ENCODE measurements around the gene CCDC195.
"Not testable (repeated sequence)": the region's sequence is repeated elsewhere in the genome, so short reads cannot be mapped to it uniquely, and the experiment has no call there.

The CCDC195 gene

DNA sequence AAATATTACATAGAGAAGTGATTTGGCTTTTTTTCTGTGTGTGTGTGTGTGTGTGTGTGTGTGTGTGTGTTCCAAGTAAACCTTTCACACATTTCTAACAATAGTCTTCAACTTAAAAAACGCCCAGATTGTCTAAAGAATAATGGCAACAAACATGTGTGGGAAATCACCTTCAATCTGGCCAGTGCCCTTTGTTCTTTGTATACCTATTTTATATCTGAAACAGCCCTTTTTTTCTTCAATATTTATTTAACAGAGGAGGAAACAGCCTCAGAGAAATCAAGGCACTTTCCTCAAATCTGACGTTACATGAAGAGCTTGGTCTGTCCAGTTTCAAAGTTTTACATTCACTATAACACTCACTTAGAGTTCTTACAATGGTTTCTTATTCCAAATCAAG, 25.3 kb downstream of the CCDC195 start:
- no peak for DNase-seq

DNA sequence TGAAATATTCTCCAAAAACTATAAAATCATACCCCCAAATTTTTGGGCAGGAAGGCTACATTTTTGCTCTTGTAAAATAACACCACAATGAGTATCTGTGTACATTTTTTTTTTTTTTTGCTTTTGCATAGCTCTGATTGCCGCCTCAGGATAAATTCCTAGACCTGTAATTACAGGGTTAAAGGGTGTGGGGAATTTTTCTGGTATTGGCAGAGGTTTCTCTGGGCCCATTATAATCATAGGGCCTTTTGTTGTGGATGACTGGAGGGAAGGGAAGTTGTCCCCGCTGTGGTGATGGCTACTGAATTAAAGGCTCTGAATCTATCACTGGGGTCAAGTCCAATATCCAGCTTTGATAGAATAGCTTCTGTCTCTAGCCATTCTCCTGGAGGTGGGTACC, 26.6 kb downstream of the CCDC195 start:
- DNase-seq: peak in 2 of 3 experiments; percentile 32 to 71

DNA sequence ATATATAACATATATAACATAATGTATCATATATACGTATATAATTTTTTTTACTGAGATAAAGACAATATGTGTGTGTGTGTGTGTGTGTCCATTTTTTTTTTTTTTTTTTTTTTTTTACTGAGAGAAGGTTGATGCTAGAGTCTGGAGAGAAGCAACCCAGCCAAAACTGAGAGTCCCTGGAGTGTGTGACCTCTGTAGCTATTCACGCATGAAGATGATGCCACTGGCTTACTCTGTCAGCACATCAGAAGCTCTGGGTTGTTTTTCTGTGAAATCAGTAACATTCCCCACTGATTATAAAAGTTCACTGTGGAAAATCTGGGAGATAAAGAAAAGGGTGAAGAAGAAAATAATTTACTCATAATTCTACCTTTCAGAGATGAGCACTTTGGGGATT, 27.2 kb downstream of the CCDC195 start:
- no peak for DNase-seq

DNA sequence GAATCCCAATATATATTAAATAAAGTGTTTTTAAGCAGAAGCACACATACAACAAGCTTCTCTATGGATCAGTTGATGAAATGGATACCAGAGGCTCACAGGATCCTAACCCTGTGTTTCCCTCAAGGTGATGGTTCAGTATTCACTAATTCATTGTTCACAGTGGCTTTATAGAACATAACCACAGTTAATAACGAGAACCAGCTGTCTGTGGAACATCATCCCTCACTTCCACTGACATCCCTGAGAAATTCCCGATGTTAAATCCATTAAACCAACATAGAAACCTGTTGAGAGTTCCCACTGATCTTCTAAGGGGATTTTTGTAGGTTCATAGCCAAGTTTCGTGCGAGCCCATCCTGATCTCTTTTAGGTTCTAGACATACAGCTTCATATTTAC, 29.0 kb downstream of the CCDC195 start:
- DNase-seq: no peak

DNA sequence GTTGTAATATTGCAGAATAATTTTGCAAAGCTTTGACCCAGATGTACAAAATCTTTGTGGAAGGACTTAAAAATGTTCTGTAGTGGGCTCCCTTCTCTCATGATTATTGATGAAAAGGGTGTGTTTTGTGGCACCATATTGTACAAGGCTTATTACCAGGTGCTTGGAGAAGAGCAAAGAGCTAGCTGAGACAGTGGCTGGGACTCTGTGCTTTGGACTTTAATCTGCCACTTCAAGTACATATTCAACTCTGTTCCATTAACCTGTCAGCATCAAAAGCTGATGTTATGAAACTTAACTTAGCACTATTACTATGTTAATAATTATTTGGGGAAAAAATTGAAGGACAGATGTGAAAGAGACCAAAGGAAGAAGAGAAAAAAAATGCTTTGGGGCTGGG, 31.0 kb downstream of the CCDC195 start:
- no peak for DNase-seq

DNA sequence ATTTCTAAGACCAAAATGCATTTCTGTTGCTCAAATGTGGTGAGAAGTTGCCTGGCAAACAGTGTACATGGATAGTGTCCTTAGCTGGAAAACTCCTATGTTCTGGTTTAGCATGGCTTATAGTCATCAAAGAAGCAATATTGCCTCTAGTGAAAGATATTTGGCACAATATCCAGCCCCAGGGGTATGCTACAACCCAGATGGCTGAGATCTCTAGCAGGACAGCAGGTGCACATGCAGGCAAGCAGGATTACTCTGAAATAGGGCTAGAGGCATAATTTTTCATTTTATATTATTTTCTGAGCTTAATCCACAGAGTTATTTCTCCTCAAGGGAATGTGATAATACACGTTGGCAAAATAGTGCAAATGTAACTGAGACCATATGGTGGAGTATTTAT, 34.0 kb downstream of the CCDC195 start:
- peak in 1 of 3 experiments; percentile 6 for DNase-seq

DNA sequence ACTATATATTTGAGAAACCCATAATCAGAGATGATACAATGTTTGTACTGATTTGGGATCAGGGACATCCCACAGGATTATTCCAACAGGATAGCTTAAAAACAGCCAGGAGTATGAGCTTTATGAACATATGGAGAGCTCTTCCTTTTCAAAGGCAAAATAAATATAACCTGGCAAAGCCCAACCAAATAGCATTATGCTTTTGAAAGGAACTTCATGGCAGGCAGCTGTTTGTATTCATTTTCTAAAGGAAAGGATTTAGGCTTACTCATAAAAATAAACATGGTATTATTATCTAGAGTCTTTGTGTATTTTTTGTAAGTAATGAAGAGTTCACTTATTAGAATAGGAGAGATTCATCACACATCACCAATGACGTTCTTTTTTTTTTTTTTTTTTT, 44.4 kb downstream of the CCDC195 start:
- peak in 1 of 3 experiments; percentile 6 for DNase-seq

DNA sequence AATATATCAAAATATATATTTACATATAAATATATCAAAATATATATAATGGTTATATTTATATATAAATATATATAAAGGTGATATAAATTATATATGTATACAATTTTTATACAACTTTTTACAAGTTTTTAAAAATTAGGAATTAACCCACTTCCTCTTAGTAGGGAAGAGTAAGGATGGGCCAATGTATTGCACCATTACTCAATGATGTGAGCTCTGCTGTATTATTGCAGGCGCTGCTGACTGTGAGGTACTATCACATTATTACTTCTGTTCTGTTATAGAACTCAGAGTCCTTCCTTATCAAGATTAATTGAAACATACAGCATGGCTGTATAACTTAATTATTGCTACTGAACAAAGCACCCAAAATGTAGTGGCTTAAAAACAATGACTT, 46.0 kb downstream of the CCDC195 start:
- DNase-seq: no peak

DNA sequence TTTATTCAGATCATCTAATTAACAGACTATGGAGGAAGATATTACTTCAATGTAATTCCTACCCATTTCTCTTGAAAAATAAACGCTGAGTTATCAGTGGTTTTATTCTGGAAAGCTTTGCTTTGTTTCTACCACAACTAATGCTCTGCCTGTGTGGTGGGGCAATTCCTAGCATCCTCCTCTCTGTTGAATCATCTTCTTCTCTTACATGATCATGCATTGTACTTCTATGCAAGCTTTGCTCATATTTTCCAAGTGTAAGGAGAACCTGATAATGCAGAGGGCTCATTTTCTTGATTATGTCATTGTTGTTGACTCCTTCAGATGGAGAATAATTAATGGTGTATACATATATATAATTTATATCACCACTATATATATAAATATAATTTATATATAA, 46.7 kb downstream of the CCDC195 start:
- DNase-seq: no peak

DNA sequence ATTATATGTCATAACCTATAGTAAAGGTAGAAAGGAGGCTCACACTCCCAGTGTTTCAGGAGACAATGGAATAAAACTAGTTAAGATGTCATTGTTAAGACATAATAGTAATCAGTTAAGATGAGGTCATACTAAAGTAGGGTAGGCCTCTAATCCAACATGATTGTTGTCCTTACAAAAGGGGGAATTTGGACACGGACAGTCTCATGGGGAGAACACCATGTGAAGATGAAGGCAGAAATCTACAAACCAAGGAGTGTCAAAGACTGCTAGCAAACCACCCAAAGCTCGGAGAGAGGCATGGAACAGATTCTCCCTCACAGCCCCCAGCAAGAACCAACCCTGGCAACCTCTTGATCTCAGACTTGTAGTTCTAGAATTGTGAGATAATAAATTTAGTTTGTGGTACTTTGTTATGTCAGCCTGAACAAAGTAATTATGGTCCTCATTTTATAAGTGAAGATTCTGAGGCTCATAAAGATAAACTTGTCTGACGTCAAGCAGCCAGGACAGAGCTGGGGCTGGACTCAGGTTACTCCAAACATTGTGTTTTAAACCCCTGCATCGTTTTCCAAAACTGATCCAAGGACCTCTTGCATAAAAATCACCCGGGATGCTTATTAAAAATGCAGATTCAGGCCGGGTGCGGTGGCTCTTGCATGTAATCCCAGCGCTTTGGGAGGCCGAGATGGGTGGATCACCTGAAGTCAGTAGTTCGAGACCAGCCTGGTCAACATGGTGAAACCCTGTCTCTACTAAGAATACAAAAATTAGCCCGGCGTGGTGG, 47.8 kb downstream of the CCDC195 start:
- DNase-seq: peak in 1 of 3 experiments; percentile 27

DNA sequence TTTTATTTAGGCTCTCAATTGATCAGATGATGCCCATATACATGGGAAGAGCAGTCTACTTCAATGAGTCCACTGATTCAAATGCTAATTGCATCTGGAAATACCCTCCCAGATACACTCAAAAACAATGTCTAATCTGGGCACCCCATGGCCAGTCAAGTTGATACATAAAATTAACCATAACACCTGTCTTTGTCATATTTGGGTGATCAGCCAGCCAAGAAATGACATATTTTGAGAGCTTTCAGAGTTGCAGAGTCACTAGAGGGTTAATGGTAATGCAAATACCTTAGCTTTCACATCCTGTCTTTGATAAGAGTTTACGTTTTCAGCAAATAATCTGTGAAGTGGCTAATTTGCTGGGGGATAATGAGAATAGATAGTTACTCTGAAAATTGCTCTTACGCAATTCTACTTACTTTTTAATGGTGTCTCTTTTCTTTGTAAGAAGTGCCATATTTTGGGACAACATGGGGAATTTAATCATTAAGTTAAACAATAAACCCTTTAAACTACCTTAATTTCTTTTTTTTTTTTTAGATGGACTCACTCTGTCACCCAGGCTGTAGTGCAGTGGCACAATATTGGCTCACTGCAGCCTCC, 49.1 kb downstream of the CCDC195 start:
- no peak for DNase-seq

DNA sequence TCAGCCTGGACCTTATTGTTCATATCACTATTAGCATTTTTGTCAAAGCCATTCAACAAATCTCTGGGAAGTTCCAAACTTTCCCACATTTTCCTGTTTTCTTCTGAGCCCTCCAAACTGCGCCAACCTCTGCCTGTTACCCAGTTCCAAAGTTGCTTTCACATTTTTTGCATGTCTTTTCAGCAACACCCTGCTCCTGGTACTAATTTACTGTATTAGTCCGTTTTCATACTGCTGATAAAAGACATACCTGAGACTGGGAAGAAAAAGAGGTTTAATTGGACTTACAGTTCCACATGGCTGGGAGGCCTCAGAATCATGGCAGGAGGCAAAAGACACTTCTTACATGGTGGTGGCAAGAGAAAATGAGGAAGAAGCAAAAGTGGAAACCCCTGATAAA, 52.8 kb downstream of the CCDC195 start:
- DNase-seq: not testable (repeated sequence)

DNA sequence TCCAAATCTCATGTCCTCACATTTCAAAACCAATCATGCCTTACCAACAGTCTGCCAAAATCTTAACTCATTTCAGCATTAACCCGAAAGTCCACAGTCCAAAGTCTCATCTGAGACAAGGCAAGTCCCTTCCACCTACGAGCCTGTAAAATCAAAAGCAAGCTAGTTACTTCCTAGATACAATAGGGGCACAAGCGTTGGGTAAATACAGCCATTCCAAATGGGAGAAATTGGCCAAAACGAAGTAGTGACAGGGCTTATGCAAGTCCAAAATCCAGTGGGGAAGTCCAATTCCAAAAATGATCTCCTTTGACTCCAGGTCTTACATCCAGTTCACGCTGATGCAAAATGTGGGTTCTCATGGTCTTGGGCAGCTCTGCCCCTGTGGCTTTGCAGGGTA, 54.5 kb downstream of the CCDC195 start:
- not testable (repeated sequence) for DNase-seq

DNA sequence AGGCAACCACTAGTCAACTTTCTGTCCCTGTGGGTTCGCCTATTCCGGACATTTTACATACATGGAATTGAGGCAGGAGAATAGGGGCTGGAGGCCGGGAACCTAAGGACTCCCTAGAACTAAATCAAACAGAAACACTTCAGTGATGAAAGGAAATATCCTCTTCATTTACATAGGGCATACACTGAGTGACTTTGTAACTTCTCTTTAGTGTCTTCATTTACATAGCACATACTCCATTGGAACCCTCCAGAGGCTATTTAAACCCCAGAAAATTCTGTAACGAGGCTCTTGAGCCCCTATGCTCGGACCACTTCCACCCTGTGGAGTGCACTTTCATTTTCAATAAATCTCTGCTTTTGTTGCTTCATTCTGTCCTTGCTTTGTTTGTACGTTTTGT, 56.5 kb downstream of the CCDC195 start:
- DNase-seq: peak in 1 of 3 experiments; percentile 8

DNA sequence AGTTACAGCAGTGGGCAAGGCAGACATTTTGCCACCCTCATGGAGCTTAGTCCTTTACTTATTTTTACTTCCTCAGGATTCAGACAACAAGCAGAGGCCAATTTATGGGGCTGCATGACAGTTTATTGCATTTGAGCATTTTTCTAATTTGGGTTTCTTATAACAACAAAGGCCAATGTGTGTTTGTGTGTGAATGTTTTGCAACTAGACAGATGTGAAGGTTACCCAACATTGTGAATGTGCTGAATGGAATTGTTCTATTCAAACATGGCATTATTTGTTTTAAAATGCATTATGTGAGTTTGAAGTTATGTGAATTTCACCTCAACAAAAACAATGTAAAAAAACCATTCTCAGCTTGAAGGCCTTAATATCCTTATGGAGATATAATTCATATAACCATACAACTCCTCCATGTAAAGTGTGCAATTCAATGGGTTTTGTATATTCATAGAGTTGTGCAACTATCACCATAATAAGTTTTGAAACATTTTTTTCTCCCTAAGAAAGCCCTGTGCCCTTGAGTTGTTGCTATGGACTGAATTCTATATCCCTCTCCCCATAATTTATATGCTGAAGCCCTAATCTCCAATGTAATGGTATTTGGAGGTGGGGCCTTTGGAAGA, 57.3 kb downstream of the CCDC195 start:
- DNase-seq: no peak

DNA sequence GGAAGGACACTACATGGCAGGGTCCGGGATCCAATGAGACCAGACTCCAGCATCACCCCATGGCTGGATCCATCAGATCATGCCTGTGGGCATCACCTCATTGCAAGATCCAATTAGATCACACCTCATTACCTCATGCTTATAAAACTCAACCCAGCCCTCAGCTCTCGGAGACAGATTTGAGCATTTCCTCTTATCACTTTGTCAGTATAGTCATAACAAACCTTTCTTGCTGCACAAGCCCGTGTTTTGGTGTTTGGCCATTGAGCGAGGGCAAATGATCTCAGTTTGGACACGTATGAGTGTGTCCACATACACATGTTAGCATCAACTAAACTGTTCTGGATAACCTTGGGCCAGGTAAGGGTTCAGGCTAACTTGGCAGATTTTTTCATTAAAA, 58.8 kb downstream of the CCDC195 start:
- no peak for DNase-seq

DNA sequence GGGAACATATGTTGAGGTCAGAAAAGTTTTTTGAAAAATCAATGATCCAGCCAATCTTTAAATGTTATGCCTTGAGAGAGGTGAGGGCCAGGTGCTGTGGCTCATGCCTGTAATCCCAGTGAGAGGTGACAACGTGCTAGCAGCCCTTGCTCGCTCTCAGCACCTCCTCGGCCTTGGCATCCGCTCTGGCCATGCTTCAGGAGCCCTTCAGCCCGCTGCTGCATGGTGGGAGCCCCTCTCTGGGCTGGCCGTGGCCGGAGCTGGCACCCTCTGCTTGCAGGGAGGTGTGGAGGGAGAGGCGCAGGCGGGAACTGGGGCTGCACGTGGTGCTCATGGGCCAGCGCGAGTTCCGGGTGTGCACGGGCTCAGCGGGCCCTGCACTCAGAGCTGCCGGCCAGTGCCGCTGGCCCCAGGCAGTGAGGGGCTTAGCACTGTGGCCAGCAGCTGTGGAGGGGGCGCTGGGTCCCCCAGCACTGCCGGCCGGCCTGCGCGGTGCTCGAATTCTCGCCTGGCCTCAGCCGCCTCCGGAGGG, 61.1 kb downstream of the CCDC195 start:
- no peak for DNase-seq

Data from NCI-H1417 (cell line).